GM12864 (cell line): Measurements from ENCODE around the gene IQGAP2.

Experiments used
- DNase-seq: peaks from one replicate; pipeline ENCODE4 v3.0.0-alpha.2; 2011; ENCODE audit warnings: low read depth
- H3K4me3 ChIP-seq: 2 replicates; pipeline ENCODE4 v1.5.1; 2011; ENCODE audit warnings: mild to moderate bottlenecking, low read depth, low read length, control low read depth
- CTCF ChIP-seq: IDR thresholded peaks from 2 replicates; pipeline ENCODE4 v1.5.1; 2011; ENCODE audit warnings: low read depth, mild to moderate bottlenecking, moderate library complexity, low read length, control low read depth, inconsistent platforms; ENCODE audit errors: missing control alignments

Gene IQGAP2

GRCh38 chr5:76576996-76577395 lies 173.9 kb downstream of the IQGAP2 start:
- DNase-seq, result no peak
- H3K4me3 ChIP-seq, result no peak overlapping the region
- TF ChIP-seq CTCF, result no peak

- no peak overlapping the region for H3K4me3 ChIP-seq
- DNase-seq, result no peak
- no peak for TF ChIP-seq CTCF
Measured at GRCh38 chr5:76579166-76579937, 176.3 kb downstream of the IQGAP2 start.

GRCh38 chr5:76580981-76581380 lies 177.9 kb downstream of the IQGAP2 start:
- DNase-seq, result no peak
- TF ChIP-seq CTCF, result no peak
- H3K4me3 ChIP-seq, result no peak overlapping the region

GRCh38 chr5:76582230-76583162 lies 179.4 kb downstream of the IQGAP2 start:
- peak; percentile 67 for DNase-seq
- H3K4me3 ChIP-seq, result no peak overlapping the region
- TF ChIP-seq CTCF, result no peak

- TF ChIP-seq CTCF, result no peak
- no peak for DNase-seq
Measured at GRCh38 chr5:76583163-76584047, 180.3 kb downstream of the IQGAP2 start.

GRCh38 chr5:76585783-76586217 lies 182.7 kb downstream of the IQGAP2 start:
- no peak overlapping the region for H3K4me3 ChIP-seq
- no peak for TF ChIP-seq CTCF
- no peak for DNase-seq

More at GRCh38 chr5:76583163-76584047, 180.3 kb downstream of the IQGAP2 start:
- no peak overlapping the region for H3K4me3 ChIP-seq
